WI38 (cell line): ENCODE data around the gene PLEKHH3.

Source experiments
- H3K4me3 ChIP-seq: 2 replicates; pipeline ENCODE4 v1.5.1; 2011; ENCODE audit warnings: low read depth, mild to moderate bottlenecking, control low read depth, low read length
- CTCF ChIP-seq: IDR thresholded peaks from 2 replicates; pipeline ENCODE4 v1.5.1; 2012; ENCODE audit warnings: low read depth, mild to moderate bottlenecking, control low read depth, low read length

PLEKHH3 gene

GRCh38 chr17:42676424-42677011, at the start of gene PLEKHH3:
Gene PLEKHH3, minus strand, starts transcription at chr17:42676994. Its CDS starts 431 bp downstream, at chr17:42676563.
- peak within 1 kb of the TSS; percentile 86 for H3K4me3 ChIP-seq
- TF ChIP-seq CTCF = no peak

GRCh38 chr17:42725143-42725542, 48.3 kb upstream of the PLEKHH3 start:
- TF ChIP-seq CTCF = no peak
- no peak overlapping the region for H3K4me3 ChIP-seq

- H3K4me3 ChIP-seq = no peak overlapping the region
- TF ChIP-seq CTCF = no peak
Measured at GRCh38 chr17:42723636-42724035, 46.8 kb upstream of the PLEKHH3 start.

- TF ChIP-seq CTCF = peak; percentile 35; the same call in 1 of the 2 replicates
- H3K4me3 ChIP-seq = no peak overlapping the region
Measured at GRCh38 chr17:42720996-42721583, 44.3 kb upstream of the PLEKHH3 start.

GRCh38 chr17:42709561-42709960, 32.8 kb upstream of the PLEKHH3 start:
- no peak for TF ChIP-seq CTCF
- no peak overlapping the region for H3K4me3 ChIP-seq

GRCh38 chr17:42708588-42708987, 31.8 kb upstream of the PLEKHH3 start:
- H3K4me3 ChIP-seq = no peak overlapping the region
- TF ChIP-seq CTCF = no peak

- H3K4me3 ChIP-seq = no peak overlapping the region
- TF ChIP-seq CTCF = no peak
Measured at GRCh38 chr17:42706732-42707131, 29.9 kb upstream of the PLEKHH3 start.
